Keratinocyte (primary cell): ENCODE data around the gene GET3. TPM values are rescaled to one million over a fixed set of nuclear protein-coding genes. Genes with fewer than 3 reads are reported as not detected.
A peak's percentile ranks its signal among the peaks of the same experiment; 100 is the strongest.

Experiments
- DNase-seq: peaks from one replicate; pipeline ENCODE4 v3.0.0-alpha.2; 2011; ENCODE audit warnings: low read depth, missing footprints, low spot score
- FAIRE-seq: peaks from 2 replicates; lab custom pipeline; 2011; peaks lifted over from hg19 to GRCh38; lab: Jason Lieb, UNC
- H2AFZ ChIP-seq: 2 replicates; pipeline ENCODE4 v1.6.0; 2012; ENCODE audit warnings: low read length, control low read depth, inconsistent platforms; ENCODE audit not compliant: control insufficient read depth
- H3K27ac ChIP-seq: 2 replicates; pipeline ENCODE4 v1.5.1; 2011; ENCODE audit warnings: low read length; ENCODE audit not compliant: control insufficient read depth, insufficient read depth
- H3K27me3 ChIP-seq: 3 replicates; pipeline ENCODE4 v1.6.0; 2011; ENCODE audit warnings: low read length; ENCODE audit not compliant: control insufficient read depth, insufficient read depth; ENCODE audit errors: extremely low read depth
- H3K36me3 ChIP-seq, 2 experiments: 2 replicates in 1 of 2; 3 replicates in 1 of 2; pipeline ENCODE4 v1.5.1; 2011; ENCODE audit warnings: low read length in 2 of 2, mild to moderate bottlenecking in 1 of 2; ENCODE audit not compliant: control insufficient read depth in 2 of 2, insufficient read depth in 2 of 2; ENCODE audit errors: extremely low read depth in 1 of 2
- H3K4me1 ChIP-seq: 3 replicates; pipeline ENCODE4 v1.5.1; 2011; ENCODE audit warnings: low read length; ENCODE audit not compliant: control insufficient read depth, insufficient read depth; ENCODE audit errors: extremely low read depth
- H3K4me2 ChIP-seq: 3 replicates; pipeline ENCODE4 v1.6.0; 2011; ENCODE audit warnings: low read depth, low read length; ENCODE audit not compliant: control insufficient read depth, insufficient read depth; ENCODE audit errors: extremely low read depth
- H3K4me3 ChIP-seq, 3 experiments: fragments of 200-600 bp in 1 of 3; sonication (generic) in 1 of 3; 2 replicates in 2 of 3; 3 replicates in 1 of 3; pipeline ENCODE4 v1.5.1; 2011 to 2016; ENCODE audit warnings: low read length in 3 of 3, mild to moderate bottlenecking in 3 of 3, control low read depth in 2 of 3, inconsistent platforms in 1 of 3, low read depth in 1 of 3, mixed read lengths in 1 of 3, mixed run types in 1 of 3, moderate library complexity in 1 of 3; ENCODE audit not compliant: control insufficient read depth in 2 of 3, insufficient read depth in 2 of 3; ENCODE audit errors: extremely low read depth in 1 of 3
- H3K79me2 ChIP-seq: 2 replicates; pipeline ENCODE4 v1.6.0; 2012; ENCODE audit warnings: low read length; ENCODE audit not compliant: control insufficient read depth, insufficient read depth
- H3K9ac ChIP-seq: 3 replicates; pipeline ENCODE4 v1.6.0; 2011; ENCODE audit warnings: low read length; ENCODE audit not compliant: control insufficient read depth, insufficient read depth; ENCODE audit errors: extremely low read depth
- H3K9me1 ChIP-seq: 3 replicates; pipeline ENCODE4 v1.6.0; 2011; ENCODE audit warnings: low read length; ENCODE audit not compliant: control insufficient read depth, insufficient read depth; ENCODE audit errors: extremely low read depth
- H3K9me3 ChIP-seq: 2 replicates; pipeline ENCODE4 v1.5.1; 2012; ENCODE audit warnings: low read depth, low read length; ENCODE audit not compliant: control insufficient read depth
- H4K20me1 ChIP-seq: 3 replicates; pipeline ENCODE4 v1.6.0; 2011; ENCODE audit warnings: low read length; ENCODE audit not compliant: control insufficient read depth, insufficient read depth; ENCODE audit errors: extremely low read depth
- EZH2 ChIP-seq: IDR thresholded peaks from one replicate; pipeline ENCODE4 v1.6.1; 2012; ENCODE audit warnings: inconsistent platforms, mild to moderate bottlenecking, low read length, moderate library complexity
- dilution Hi-C: fragments of 300-500 bp; cut with MboI; formaldehyde crosslinking; loops from one replicate; pipeline ENCODE4 v1.7.0; 2020; ENCODE audit warnings: low sequenced_read_pairs; ENCODE audit not compliant: extremely low pct_ligation_motif_present
- polyA plus RNA-seq, 5 experiments: library from polyadenylated mRNA; depleted of rRNA in 3 of 5; stranded (reverse) in 3 of 5; stranded (forward) in 1 of 5; unstranded in 1 of 5; fragments of >200 nt; gene quantifications; 1 replicate in 1 of 5; 2 replicates in 3 of 5; 3 replicates in 1 of 5; pipeline versions ENCODE4 v1.2.1 to v1.2.3, GENCODE V29; 2011 to 2012; ENCODE audit warnings: missing spikeins in 2 of 5, low read depth in 1 of 5, low replicate concordance in 1 of 5
- TF ChIP-seq, protein P1 (sequence below), 3 experiments: IDR thresholded peaks in 1 of 3; conservative IDR thresholded peaks in 1 of 3; optimal IDR thresholded peaks in 1 of 3; 2 replicates in 2 of 3; 3 replicates in 1 of 3; pipeline versions ENCODE3 to v1.5.1; 2011; ENCODE audit warnings: low read length in 3 of 3, mild to moderate bottlenecking in 3 of 3, moderate library complexity in 2 of 3, control low read depth in 1 of 3, inconsistent platforms in 1 of 3; ENCODE audit not compliant: insufficient read depth in 2 of 3; ENCODE audit errors: extremely low read depth in 1 of 3

The GET3 gene
- polyA plus RNA-seq, 1 donor (not counting 4 experiments of a cell fraction or from before 2014, with no cell fraction given) = 104 TPM

DNA sequence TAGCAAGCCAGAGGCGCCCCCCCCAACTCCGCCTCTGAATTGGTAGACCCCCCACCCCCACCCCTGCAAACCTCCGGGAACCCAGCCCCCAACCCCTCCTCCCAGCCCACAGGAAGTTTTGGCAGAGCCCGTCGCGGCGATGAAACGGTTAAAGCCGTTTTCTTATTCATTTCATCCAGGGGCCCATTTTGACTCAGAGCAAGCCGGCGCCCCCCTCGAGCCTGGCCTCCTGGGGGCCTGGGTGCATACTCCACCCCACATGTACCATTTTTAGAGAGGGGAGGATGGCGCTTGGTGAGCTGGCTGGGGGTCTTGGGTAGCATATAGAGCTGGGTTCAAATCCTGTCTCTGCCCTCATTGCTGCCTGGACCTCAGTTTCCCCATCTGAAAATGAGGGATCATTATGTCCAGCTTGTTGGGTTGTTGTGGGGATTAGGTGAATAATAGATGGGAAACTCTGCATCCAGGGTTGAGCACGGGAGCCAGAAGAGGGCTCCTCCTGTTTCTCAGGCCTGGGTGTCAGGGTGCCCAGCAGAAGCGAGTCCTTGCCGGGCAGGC lies 46.1 kb downstream of the GET3 start:
- no peaks in the 10 kb centered on the region for H3K9me3 ChIP-seq
- no peaks in the 10 kb centered on the region for H3K36me3 ChIP-seq
- H3K9ac ChIP-seq = peak overlapping the region; percentile 73
- no peaks in the 10 kb centered on the region for H3K9me1 ChIP-seq
- DNase-seq = no peak
- peak overlapping the region in 2 of 3 experiments; percentile 34 to 45 for H3K4me3 ChIP-seq
- FAIRE-seq = no peak
- dilution Hi-C loops = no loop called here
- no peaks in the 10 kb centered on the region for H3K79me2 ChIP-seq
- peaks cover 69% of the 10 kb centered on the region for H3K4me1 ChIP-seq
- no peaks in the 10 kb centered on the region for H3K27me3 ChIP-seq
- no peak overlapping the region for H2AFZ ChIP-seq
- TF ChIP-seq, protein P1, sequence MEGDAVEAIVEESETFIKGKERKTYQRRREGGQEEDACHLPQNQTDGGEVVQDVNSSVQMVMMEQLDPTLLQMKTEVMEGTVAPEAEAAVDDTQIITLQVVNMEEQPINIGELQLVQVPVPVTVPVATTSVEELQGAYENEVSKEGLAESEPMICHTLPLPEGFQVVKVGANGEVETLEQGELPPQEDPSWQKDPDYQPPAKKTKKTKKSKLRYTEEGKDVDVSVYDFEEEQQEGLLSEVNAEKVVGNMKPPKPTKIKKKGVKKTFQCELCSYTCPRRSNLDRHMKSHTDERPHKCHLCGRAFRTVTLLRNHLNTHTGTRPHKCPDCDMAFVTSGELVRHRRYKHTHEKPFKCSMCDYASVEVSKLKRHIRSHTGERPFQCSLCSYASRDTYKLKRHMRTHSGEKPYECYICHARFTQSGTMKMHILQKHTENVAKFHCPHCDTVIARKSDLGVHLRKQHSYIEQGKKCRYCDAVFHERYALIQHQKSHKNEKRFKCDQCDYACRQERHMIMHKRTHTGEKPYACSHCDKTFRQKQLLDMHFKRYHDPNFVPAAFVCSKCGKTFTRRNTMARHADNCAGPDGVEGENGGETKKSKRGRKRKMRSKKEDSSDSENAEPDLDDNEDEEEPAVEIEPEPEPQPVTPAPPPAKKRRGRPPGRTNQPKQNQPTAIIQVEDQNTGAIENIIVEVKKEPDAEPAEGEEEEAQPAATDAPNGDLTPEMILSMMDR (optimal IDR thresholded peaks at IDR 0.05 in 1 of 3, IDR thresholded peaks at IDR 0.05 in 1 of 3, conservative IDR thresholded peaks at IDR 0.05 in 1 of 3; ENCODE audit: extremely low read depth in 1 of 3, insufficient read depth in 2 of 3, low read length in 3 of 3) = no peak
- no peak for TF ChIP-seq EZH2
- no peaks in the 10 kb centered on the region for H4K20me1 ChIP-seq
- peak overlapping the region; percentile 81 for H3K27ac ChIP-seq
- H3K4me2 ChIP-seq = peak overlapping the region; percentile 88

DNA sequence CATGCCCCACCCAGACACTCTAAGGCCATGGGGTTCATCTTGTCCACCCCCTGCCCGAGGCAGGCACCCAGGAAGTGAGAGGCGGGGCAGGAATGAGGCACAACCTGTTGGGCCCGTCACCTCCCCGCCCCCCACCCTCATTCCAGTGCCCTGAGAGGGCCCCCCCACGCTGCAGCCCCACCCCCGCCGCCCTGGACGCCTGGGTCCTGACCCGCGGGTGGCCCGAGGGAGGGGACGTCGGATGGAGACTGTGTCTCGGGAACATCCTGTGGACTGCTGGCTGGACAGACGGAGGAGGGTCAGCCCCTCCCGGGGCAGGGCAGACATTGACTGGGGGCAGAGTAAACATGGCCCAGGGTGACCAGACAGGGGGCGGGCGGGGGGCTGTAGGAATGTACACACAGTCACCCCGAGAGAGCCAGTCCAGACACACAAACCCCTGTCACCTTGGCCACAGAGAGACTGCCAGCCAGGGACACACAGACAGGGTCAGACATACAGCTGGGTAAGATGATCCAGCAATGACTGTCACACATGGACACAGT lies 46.6 kb downstream of the GET3 start:
- no peaks in the 10 kb centered on the region for H3K27me3 ChIP-seq
- FAIRE-seq (no peak), DNase-seq (no peak)
- no peaks in the 10 kb centered on the region for H4K20me1 ChIP-seq
- peak overlapping the region; percentile 88 for H3K4me2 ChIP-seq
- H3K9me1 ChIP-seq = no peaks in the 10 kb centered on the region
- no peaks in the 10 kb centered on the region for H3K9me3 ChIP-seq
- H2AFZ ChIP-seq = peak overlapping the region; percentile 59
- no peak for TF ChIP-seq EZH2
- TF ChIP-seq, protein P1 (optimal IDR thresholded peaks at IDR 0.05 in 1 of 3, IDR thresholded peaks at IDR 0.05 in 1 of 3, conservative IDR thresholded peaks at IDR 0.05 in 1 of 3; ENCODE audit: extremely low read depth in 1 of 3, insufficient read depth in 2 of 3, low read length in 3 of 3) = no peak
- H3K4me1 ChIP-seq = peaks cover 69% of the 10 kb centered on the region
- peak overlapping the region; percentile 71 for H3K9ac ChIP-seq
- H3K79me2 ChIP-seq = no peaks in the 10 kb centered on the region
- peak overlapping the region in 1 of 3 experiments; percentile 45 for H3K4me3 ChIP-seq
- H3K27ac ChIP-seq = peak overlapping the region; percentile 81
- H3K36me3 ChIP-seq = no peaks in the 10 kb centered on the region
- dilution Hi-C loops = no loop called here
